ENCODE measurements around the gene TXNDC12.

The TXNDC12 gene

GRCh38 chr1:51989582-51990477 lies 65.2 kb downstream of the TXNDC12 start:
- no peak overlapping the region for H3K4me3 ChIP-seq (ENCODE audit: low read depth, low read length)
- DNase-seq (ENCODE audit: low read depth), result no peak

GRCh38 chr1:51988254-51988653 lies 66.7 kb downstream of the TXNDC12 start:
- TF ChIP-seq MAX (IDR thresholded peaks at IDR 0.05; ENCODE audit: low read depth, low read length) (no peak), CTCF (IDR thresholded peaks at IDR 0.05; ENCODE audit: low read depth, low read length) (no peak), POLR2A (IDR thresholded peaks at IDR 0.05; ENCODE audit: extremely low read depth, insufficient read length) (no peak), MYC (IDR thresholded peaks at IDR 0.05; ENCODE audit: low read depth, low read length) (no peak)
- no peak overlapping the region for H3K4me3 ChIP-seq (ENCODE audit: low read depth, low read length)
- DNase-seq (ENCODE audit: low read depth), result no peak

More at GRCh38 chr1:51989582-51990477, 65.2 kb downstream of the TXNDC12 start:
- TF ChIP-seq CTCF (IDR thresholded peaks at IDR 0.05; ENCODE audit: low read depth, low read length) (no peak), MYC (IDR thresholded peaks at IDR 0.05; ENCODE audit: low read depth, low read length) (no peak), POLR2A (IDR thresholded peaks at IDR 0.05; ENCODE audit: extremely low read depth, insufficient read length) (no peak), MAX (IDR thresholded peaks at IDR 0.05; ENCODE audit: low read depth, low read length) (no peak)

- TF ChIP-seq CTCF (IDR thresholded peaks at IDR 0.05; ENCODE audit: low read depth, low read length), result no peak
- no peak for TF ChIP-seq MAX (IDR thresholded peaks at IDR 0.05; ENCODE audit: low read depth, low read length)
- TF ChIP-seq MYC (IDR thresholded peaks at IDR 0.05; ENCODE audit: low read depth, low read length), result no peak
- no peak for TF ChIP-seq POLR2A (IDR thresholded peaks at IDR 0.05; ENCODE audit: extremely low read depth, insufficient read length)
- no peak for DNase-seq (ENCODE audit: low read depth)
- no peak overlapping the region for H3K4me3 ChIP-seq (ENCODE audit: low read depth, low read length)
Measured at GRCh38 chr1:51986718-51987117, 68.3 kb downstream of the TXNDC12 start.

- TF ChIP-seq MAX (IDR thresholded peaks at IDR 0.05; ENCODE audit: low read depth, low read length), result no peak
- no peak for TF ChIP-seq MYC (IDR thresholded peaks at IDR 0.05; ENCODE audit: low read depth, low read length)
- no peak for TF ChIP-seq CTCF (IDR thresholded peaks at IDR 0.05; ENCODE audit: low read depth, low read length)
- TF ChIP-seq POLR2A (IDR thresholded peaks at IDR 0.05; ENCODE audit: extremely low read depth, insufficient read length), result no peak
- no peak overlapping the region for H3K4me3 ChIP-seq (ENCODE audit: low read depth, low read length)
- no peak for DNase-seq (ENCODE audit: low read depth)
Measured at GRCh38 chr1:51982161-51982560, 72.8 kb downstream of the TXNDC12 start.

- TF ChIP-seq POLR2A (IDR thresholded peaks at IDR 0.05; ENCODE audit: extremely low read depth, insufficient read length) (no peak), MYC (IDR thresholded peaks at IDR 0.05; ENCODE audit: low read depth, low read length) (no peak), MAX (IDR thresholded peaks at IDR 0.05; ENCODE audit: low read depth, low read length) (no peak), CTCF (IDR thresholded peaks at IDR 0.05; ENCODE audit: low read depth, low read length) (no peak)
- no peak for DNase-seq (ENCODE audit: low read depth)
- H3K4me3 ChIP-seq (ENCODE audit: low read depth, low read length), result no peak overlapping the region
Measured at GRCh38 chr1:51981555-51981954, 73.4 kb downstream of the TXNDC12 start.
